Measurements from ENCODE around the gene PLB1.

DNA sequence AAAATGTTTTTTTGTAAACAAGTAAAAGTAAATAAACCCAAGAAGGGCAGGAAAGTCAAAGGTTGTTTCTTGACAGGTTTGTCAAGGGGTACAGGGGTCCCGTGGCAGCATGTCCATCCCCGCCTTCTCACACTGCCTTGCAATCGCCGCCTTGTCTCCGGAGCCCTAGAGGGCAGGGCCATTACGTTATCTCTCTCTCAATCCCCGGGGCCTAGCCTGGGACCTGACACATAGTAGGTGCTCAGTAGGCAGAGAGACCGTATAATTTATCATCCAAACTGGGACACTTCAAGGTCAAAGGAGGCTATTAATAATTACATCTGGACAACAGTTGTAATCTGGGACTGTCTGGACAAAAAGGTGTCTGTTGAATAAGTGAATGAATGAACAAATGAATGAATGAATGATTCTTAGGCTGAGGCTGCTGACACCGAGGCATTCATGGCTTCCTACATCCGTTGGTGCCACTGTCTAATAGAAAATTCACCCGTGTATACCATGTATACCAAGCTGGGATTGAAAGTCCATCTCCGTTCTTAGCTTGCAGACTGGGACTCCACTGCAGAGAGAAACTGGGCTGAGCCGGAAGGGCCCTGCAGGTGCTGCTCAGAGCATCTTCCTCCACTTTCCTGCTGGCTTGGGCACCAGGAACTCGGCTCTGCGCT is 44.8 kb upstream of the PLB1 start:
- TF ChIP-seq EZH2 (IDR thresholded peaks at IDR 0.05; ENCODE audit: low read length, unreplicated experiment) (no peak), CTCF (conservative IDR thresholded peaks at IDR 0.05; ENCODE audit: low read depth, low read length) (no peak), EZH2phosphoT487 (IDR thresholded peaks at IDR 0.05; ENCODE audit: borderline replicate concordance, low read length) (no peak)
